Measurements from ENCODE around the gene WDR12.
A peak's percentile ranks its signal among the peaks of the same experiment; 100 is the strongest.
"Not testable (repeated sequence)": the region's sequence is repeated elsewhere in the genome, so short reads cannot be mapped to it uniquely, and the experiment has no call there.

Gene WDR12

GRCh38 chr2:202911512-202912341, at the start of gene WDR12, which contains the start of gene CARF:
Gene WDR12 (minus strand): TSS chr2:202911673. CDS start chr2:202911476, 197 bp downstream.
Gene CARF (plus strand): TSS chr2:202912275. CDS start chr2:202941903, 29,628 bp downstream.
- DNase-seq (ENCODE audit: insufficient read length, low spot score) = peak; percentile 63
- peak; percentile 85 for FAIRE-seq
- peak; percentile 54 for TF ChIP-seq POLR2A (IDR thresholded peaks at IDR 0.05; ENCODE audit: low read depth, low read length)

- FAIRE-seq (no peak), DNase-seq (ENCODE audit: insufficient read length, low spot score) (no peak)
- no peak for TF ChIP-seq POLR2A (IDR thresholded peaks at IDR 0.05; ENCODE audit: low read depth, low read length)
Observed at GRCh38 chr2:202960524-202960923, 49.1 kb upstream of the WDR12 start.

DNA sequence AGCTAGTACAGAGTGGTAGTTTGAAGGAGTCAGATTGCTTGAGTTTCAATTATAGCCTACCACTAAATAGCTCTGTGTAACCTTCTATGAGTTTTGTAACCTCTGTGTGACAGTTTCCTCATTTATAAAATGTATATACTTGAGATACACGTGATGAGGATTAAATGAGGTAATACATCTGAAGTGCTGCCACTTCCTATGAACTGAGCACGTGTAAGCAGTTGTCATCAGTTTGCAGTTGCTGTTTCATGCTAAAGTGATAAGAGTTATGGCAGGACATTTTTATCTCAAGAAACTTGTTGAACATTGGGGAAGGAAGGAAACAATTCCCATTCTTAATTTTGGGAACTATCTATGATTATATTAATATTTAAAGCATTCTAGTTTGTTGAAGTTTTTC, 39.1 kb upstream of the WDR12 start:
- no peak for TF ChIP-seq POLR2A (IDR thresholded peaks at IDR 0.05; ENCODE audit: low read depth, low read length)
- FAIRE-seq (no peak), DNase-seq (ENCODE audit: insufficient read length, low spot score) (no peak)

- FAIRE-seq; DNase-seq (ENCODE audit: insufficient read length, low spot score): not testable (repeated sequence)
Observed at GRCh38 chr2:202949333-202949732, 37.9 kb upstream of the WDR12 start.

DNA sequence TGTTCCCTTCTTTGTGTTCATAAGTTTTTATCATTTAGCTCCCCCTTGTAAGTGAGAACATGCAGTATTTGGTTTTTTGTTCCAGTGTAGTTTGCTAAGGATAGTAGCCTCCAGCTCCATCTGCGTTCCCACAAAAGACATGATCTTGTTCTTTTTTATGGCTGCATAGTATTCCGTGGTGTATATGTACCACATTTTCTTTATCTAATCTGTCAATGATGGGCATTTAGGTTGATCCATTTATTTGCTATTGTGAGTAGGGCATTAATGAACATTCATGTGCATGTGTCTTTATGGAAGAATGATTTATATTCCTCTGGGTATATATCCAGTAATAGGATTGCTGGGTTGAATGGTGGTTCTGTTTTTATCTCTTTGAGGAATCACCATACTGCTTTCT, 34.0 kb upstream of the WDR12 start:
- no peak for FAIRE-seq

GRCh38 chr2:202944816-202945215, 33.3 kb upstream of the WDR12 start:
- FAIRE-seq = no peak
- no peak for TF ChIP-seq POLR2A (IDR thresholded peaks at IDR 0.05; ENCODE audit: low read depth, low read length)
- no peak for DNase-seq (ENCODE audit: insufficient read length, low spot score)

More for the DNA sequence above, 34.0 kb upstream of the WDR12 start:
- DNase-seq (ENCODE audit: insufficient read length, low spot score) = no peak
- no peak for TF ChIP-seq POLR2A (IDR thresholded peaks at IDR 0.05; ENCODE audit: low read depth, low read length)

- no peak for TF ChIP-seq POLR2A (IDR thresholded peaks at IDR 0.05; ENCODE audit: low read depth, low read length)
- no peak for FAIRE-seq
- DNase-seq (ENCODE audit: insufficient read length, low spot score) = no peak
Observed at GRCh38 chr2:202944408-202944807, 32.9 kb upstream of the WDR12 start.

- DNase-seq (ENCODE audit: insufficient read length, low spot score) = no peak
- TF ChIP-seq POLR2A (IDR thresholded peaks at IDR 0.05; ENCODE audit: low read depth, low read length) = no peak
- no peak for FAIRE-seq
Observed at GRCh38 chr2:202941771-202942170, 30.3 kb upstream of the WDR12 start.

GRCh38 chr2:202938960-202939359, 27.5 kb upstream of the WDR12 start:
- FAIRE-seq = no peak
- no peak for DNase-seq (ENCODE audit: insufficient read length, low spot score)
- TF ChIP-seq POLR2A (IDR thresholded peaks at IDR 0.05; ENCODE audit: low read depth, low read length) = no peak

GRCh38 chr2:202934456-202934855, 23.0 kb upstream of the WDR12 start:
- no peak for FAIRE-seq
- no peak for DNase-seq (ENCODE audit: insufficient read length, low spot score)
- no peak for TF ChIP-seq POLR2A (IDR thresholded peaks at IDR 0.05; ENCODE audit: low read depth, low read length)

DNA sequence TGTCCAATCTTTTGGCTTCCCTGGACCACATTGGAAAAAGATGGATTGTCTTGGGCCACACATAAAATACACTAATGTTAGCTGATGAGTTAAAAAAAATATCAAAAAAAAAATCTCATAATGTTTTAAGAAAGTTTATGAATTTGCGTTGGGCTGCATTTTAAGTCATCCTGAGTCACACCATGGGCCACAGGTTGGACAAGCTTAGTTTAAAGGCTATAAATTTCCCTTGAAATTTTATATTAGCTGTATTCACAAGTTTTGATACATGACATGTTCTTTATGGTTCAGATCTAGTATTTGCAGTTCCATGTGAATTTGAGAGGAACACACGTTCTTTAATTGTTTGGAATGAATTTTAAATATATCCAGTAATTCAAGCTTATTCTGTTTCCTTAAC, 22.5 kb upstream of the WDR12 start:
- DNase-seq (ENCODE audit: insufficient read length, low spot score) (no peak), FAIRE-seq (no peak)
- no peak for TF ChIP-seq POLR2A (IDR thresholded peaks at IDR 0.05; ENCODE audit: low read depth, low read length)

GRCh38 chr2:202933139-202933510, 21.7 kb upstream of the WDR12 start:
- DNase-seq (ENCODE audit: insufficient read length, low spot score) (no peak), FAIRE-seq (no peak)
- no peak for TF ChIP-seq POLR2A (IDR thresholded peaks at IDR 0.05; ENCODE audit: low read depth, low read length)

DNA sequence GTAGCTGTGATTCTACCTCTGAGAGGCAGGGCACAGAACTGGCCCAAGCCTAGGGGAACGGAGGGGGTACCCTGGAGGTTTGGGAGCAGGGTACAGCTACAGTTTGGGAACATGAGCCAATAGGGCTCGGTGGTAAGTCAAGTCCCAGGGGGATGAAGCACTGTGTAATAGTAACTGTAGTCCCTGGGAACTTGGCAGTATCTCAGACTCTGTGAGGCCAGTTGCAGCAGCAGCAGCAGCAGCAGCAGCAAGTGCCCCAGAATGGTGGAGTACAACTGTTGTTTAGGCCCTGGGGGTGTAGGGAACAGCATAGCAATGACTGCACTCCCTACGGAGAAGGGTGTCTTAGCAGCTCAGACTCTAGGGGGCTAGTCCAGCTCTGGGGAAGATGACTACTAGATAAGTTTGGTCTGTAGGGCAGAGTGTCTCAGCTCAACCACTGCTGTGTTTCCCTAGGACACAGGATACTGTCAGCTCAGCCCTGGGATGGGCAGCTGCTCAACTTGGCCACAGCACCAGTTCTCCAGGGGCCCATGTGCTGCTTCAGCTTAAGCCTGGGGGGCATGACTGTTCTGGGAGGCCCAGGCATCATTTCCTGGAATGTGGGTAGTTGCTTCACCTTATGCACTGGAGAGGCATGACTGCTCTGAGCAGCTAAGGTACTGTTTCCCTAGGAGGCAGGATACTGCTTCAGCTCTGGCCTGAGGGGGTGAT, 21.1 kb upstream of the WDR12 start:
- no peak for DNase-seq (ENCODE audit: insufficient read length, low spot score)
- no peak for TF ChIP-seq POLR2A (IDR thresholded peaks at IDR 0.05; ENCODE audit: low read depth, low read length)
- no peak for FAIRE-seq

GRCh38 chr2:202918860-202919259, 7.4 kb upstream of the WDR12 start:
- DNase-seq (ENCODE audit: insufficient read length, low spot score) = no peak
- no peak for TF ChIP-seq POLR2A (IDR thresholded peaks at IDR 0.05; ENCODE audit: low read depth, low read length)
- no peak for FAIRE-seq
